HG03025 (cell line): ENCODE results near the gene ZNF384.

Experiments used
- ATAC-seq: cut with Tn5 transposase; IDR thresholded peaks from one replicate; pipeline ENCODE4 v1.9.1; 2021; ENCODE audit warnings: mild to moderate bottlenecking, moderate library complexity; ENCODE audit not compliant: unreplicated experiment, low FRiP score

ZNF384 gene

DNA sequence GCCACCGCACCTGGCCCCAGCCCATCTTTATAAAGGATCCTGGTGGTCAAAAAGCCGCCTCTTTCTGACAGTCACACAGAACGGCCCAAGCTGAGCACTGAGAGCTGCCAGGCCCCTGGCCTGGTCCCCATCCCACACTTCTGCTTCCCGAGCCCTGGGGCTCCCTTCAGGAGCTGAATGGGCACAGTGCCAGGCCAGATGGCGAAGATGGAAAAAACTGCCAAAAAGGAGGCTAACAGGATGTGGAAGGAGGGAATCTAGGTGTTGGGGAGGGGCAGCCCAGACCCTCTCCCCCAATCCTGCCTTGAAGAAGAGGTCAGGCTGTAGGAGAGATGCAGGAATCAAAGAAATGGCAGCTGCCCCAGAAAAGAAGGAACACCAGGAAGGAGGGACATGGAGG lies 58.4 kb downstream of the ZNF384 start:
- no peak for ATAC-seq

DNA sequence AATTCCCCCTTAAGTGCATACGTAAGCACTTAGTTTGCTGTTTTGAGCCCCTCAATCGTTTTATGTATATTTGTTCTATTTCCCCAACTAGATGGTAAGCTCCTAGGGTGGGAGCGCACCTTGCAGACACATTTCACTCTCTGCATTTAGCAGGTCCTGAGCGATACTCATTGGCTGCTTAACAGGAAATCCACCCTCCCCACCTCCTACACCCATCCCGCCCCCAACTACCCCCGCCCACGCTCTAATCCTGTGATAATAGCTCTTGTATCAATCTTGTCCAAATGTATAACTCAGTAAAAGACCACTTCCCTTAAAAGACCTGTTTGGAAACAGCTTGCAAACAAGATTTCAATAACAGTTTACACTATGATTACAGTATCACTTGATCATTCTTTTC lies 61.6 kb downstream of the ZNF384 start:
- no peak for ATAC-seq

DNA sequence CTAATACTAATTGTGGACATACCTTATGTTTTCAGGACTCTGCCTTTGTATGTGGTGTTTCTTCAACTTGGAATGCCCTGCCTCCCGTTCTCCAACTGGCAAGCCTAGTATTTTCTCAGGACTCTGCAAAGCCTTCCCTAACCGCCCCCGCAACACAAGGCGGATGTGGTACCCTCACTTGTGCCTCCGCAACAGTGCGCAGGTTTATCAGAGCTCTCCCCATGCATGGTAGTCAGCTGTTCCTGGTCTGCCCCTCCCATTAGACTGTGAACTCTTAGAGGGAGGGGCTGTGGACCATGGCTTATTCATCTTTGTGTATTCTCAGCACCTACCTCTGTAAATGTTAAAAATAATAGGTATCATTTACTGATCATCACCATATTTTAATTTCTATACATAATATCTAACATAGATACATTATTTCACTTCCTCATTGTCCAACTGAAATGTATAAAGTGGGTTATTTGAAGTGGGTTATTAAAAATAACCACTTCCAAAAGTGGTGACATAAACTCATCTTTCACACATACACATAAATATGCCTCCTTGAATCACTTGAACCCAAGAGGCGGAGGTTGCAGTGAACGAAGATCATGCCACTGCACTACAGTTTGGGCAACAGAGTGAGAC lies 62.4 kb downstream of the ZNF384 start:
- no peak for ATAC-seq

- ATAC-seq, result no peak
Observed at GRCh38 chr12:6620885-6621274, 68.3 kb downstream of the ZNF384 start.

- ATAC-seq, result no peak
Observed at GRCh38 chr12:6620137-6620884, 68.9 kb downstream of the ZNF384 start.

GRCh38 chr12:6618483-6619225 lies 70.5 kb downstream of the ZNF384 start:
- no peak for ATAC-seq
